NCI-H128 (cell line): ENCODE measurements around the gene FARP2.
"Not testable (repeated sequence)": the region's sequence is repeated elsewhere in the genome, so short reads cannot be mapped to it uniquely, and the experiment has no call there.

ENCODE experiments used
- DNase-seq: peaks from one replicate; lab custom pipeline; 2025; ENCODE audit not compliant: unreplicated experiment; lab: John Stamatoyannopoulos, UW

FARP2 gene

GRCh38 chr2:241363426-241363825 is 7.3 kb downstream of the FARP2 start:
- no peak for DNase-seq

- no peak for DNase-seq
Measured at GRCh38 chr2:241364781-241365180, 8.7 kb downstream of the FARP2 start.

GRCh38 chr2:241366678-241367077 is 10.6 kb downstream of the FARP2 start:
- DNase-seq, result no peak

- no peak for DNase-seq
Measured at GRCh38 chr2:241368643-241369042, 12.6 kb downstream of the FARP2 start.

- DNase-seq, result no peak
Measured at GRCh38 chr2:241372361-241372992, 16.4 kb downstream of the FARP2 start.

GRCh38 chr2:241373446-241373845 is 17.4 kb downstream of the FARP2 start:
- no peak for DNase-seq

GRCh38 chr2:241373906-241374305 is 17.8 kb downstream of the FARP2 start:
- DNase-seq, result not testable (repeated sequence)

- no peak for DNase-seq
Measured at GRCh38 chr2:241375300-241375699, 19.2 kb downstream of the FARP2 start.

- no peak for DNase-seq
Measured at GRCh38 chr2:241376808-241377207, 20.7 kb downstream of the FARP2 start.

- no peak for DNase-seq
Measured at GRCh38 chr2:241378816-241379215, 22.7 kb downstream of the FARP2 start.

- no peak for DNase-seq
Measured at GRCh38 chr2:241379481-241380480, 23.7 kb downstream of the FARP2 start.

GRCh38 chr2:241381872-241382271 is 25.8 kb downstream of the FARP2 start:
- DNase-seq, result no peak

GRCh38 chr2:241385450-241385849 is 29.4 kb downstream of the FARP2 start:
- DNase-seq, result not testable (repeated sequence)

- no peak for DNase-seq
Measured at GRCh38 chr2:241386519-241386918, 30.4 kb downstream of the FARP2 start.

GRCh38 chr2:241389697-241390096 is 33.6 kb downstream of the FARP2 start:
- DNase-seq, result no peak

- DNase-seq, result no peak
Measured at GRCh38 chr2:241390301-241391206, 34.5 kb downstream of the FARP2 start.

- DNase-seq, result no peak
Measured at GRCh38 chr2:241391892-241392665, 36.0 kb downstream of the FARP2 start.

- not testable (repeated sequence) for DNase-seq
Measured at GRCh38 chr2:241392753-241393152, 36.7 kb downstream of the FARP2 start.

GRCh38 chr2:241393524-241394196 is 37.6 kb downstream of the FARP2 start:
- no peak for DNase-seq

GRCh38 chr2:241396809-241397208 is 40.7 kb downstream of the FARP2 start:
- not testable (repeated sequence) for DNase-seq
